Stimulated activated CD4-positive, alpha-beta T cell treated with anti-CD3 and anti-CD28 coated beads, Interleukin-2, amount 100 ng/mL, for 4 hours (primary cell): ENCODE data around the gene SYT1.

Experiments
- DNase-seq: peaks from one replicate; pipeline ENCODE4 v3.0.0-alpha.2; 2020; ENCODE audit warnings: low read depth

Gene SYT1

DNA sequence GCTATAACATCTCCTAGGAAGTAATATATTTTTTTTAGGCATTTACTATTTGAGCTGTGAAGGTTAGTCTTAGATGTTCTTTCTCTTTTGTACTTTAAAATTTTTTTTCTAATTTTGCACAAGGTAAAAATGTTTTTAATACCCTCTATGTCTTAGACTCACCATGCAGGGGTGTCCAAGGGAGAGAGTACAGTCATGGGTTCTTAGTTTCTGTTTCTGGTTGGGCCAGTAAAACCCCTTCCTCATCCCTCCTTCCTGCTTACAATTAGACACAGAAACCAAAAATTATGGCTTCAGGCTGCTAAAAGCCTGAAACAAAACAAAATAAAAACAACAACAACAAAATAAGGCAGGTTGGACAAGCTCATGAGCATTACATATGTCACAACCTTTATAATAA, 193.0 kb downstream of the SYT1 start:
- DNase-seq: no peak

DNA sequence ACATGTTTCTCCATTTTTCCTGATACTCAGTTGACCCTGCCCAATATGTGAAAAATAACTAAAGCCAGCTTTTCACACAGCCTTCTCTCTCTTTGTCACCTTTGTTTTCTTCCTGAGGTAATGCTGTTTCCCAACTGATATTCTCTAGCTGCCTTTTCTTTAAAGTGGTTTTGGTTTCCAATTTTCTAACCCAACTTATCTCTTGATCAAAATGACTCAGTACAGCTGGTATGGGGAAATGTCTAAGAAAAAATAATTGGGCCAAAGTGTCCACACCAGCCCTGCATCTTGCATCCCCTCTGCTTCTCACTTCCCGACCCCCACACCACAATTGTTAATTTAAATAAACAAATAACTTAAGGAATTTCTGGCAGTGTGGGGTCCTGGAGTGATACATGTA, 193.8 kb downstream of the SYT1 start:
- no peak for DNase-seq

DNA sequence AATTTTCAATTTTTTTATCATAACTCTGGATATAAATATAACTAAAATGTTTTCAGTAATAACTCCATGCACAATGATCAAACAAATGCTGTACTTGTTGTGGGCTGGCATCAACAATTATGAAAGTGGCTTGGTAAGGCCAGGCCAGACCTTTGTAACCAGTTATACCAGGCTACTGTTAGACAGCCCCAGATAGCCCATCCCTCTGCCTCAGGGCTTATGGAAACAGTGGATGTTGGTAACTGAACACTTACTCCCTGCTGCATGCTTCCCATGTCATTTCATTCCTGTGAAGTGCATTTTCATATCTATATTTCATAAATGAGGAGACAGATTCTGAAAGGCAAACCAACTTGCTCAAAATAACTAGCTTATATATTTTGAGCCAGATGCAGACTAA, 195.0 kb downstream of the SYT1 start:
- DNase-seq: no peak

DNA sequence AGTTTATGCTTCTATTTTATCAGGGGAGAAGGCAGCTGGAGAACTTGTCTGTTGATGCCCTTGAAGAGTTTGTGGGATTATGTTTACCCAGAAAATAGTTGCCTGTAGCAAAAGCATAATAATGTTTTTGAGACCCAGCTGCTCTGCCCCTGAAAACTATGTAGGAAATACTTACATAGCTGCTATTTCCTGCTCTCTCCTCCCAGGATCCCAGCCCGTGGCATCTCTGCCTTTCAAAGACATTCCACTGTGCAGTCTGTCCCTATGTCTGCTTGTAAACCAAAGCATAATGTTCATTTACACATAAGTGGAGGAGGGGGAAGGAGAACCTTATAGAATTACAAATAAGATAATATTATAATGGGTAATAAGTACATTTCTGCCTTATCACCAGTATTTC, 198.7 kb downstream of the SYT1 start:
- DNase-seq: no peak

DNA sequence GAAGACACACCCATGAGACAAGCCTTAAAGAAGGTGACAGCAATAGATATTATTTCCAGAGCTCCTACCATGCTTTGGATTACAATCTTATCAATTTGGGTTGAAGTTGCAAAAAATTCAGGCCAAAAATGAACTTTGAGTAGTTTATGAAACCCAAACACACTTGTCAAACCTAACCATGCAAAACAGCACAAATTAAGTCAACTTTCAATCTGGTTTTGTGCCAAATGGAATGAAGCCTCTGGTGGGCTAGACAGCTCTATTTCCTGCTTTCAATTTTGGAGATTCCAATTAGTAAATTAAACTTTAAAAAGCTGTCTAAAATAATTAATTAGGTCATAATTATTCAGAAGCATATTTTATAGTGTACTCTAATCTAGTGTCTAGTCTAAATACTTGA, 203.4 kb downstream of the SYT1 start:
- no peak for DNase-seq

DNA sequence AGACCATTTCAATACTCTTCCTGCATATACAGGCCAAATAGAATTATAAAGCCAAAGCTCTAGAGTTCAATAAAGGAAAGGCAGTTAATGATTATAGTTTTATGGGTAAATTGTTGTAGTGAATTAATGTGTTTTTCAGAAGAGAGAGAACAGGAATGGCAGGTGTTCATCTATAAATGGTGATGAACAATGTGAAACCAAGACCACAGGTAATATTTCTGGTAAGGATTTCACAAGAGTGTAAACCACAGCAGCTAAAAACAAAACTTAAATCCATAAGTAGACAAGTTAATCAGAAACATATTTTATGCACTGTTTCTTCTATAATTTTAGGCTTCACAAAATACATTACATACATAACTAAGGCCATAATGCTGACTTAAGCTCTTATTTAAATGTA, 204.4 kb downstream of the SYT1 start:
- DNase-seq: no peak

DNA sequence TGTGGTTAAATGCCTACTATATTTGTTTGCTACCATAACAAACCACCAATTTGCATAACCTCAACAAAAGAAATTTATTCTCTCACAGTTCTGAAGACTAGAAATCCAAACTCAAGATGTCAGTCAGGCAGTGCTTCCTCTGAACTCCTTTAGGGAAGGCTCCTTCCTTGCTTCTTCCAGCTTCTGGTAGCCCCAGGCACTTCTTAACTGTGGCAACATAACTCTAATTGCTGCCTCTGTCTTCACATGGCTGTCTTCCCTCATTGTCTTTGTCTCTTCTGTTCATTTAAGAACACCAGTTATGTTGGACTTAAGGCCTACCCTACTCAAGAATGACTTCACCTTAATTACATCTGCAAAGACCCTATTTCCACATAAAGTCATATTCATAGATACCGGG, 206.9 kb downstream of the SYT1 start:
- no peak for DNase-seq

DNA sequence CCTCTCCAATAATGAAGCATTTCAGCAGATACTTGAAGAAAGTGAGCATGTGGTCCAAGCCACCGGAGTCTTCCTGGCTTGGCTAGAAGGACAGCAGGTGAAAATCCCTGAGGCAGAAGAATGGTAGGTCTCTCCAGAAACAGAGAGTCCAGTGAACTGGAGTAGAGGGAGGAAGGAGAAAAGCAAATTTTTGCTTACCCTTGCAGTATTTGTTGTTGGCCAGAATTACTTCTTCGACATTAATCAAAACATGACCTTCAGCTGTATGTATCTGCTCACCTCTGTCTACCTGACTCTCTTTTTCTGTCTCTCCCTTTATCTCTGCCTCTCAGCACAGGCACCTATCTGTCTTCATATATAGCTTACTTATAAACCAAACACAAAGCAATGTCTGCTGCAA, 208.9 kb downstream of the SYT1 start:
- DNase-seq: no peak

DNA sequence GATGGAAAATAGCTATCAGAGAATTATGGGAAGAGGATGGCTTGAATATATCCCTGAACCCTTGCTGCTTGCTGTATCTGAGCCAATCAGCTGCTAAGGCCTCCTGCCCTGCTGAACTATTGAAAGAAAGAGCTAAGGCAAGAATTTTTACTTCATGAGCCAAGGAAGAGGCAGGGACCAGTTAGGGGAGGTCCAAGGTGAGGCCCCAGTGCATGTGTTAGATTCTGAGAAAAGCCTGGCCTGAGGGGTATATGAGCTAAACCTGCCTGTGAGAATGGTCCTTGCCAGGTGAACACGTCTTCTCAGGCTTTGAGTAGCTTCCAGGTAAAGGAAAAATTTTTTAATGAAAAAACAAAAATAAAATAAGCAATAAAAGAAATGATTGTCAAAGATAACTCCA, 218.0 kb downstream of the SYT1 start:
- no peak for DNase-seq

DNA sequence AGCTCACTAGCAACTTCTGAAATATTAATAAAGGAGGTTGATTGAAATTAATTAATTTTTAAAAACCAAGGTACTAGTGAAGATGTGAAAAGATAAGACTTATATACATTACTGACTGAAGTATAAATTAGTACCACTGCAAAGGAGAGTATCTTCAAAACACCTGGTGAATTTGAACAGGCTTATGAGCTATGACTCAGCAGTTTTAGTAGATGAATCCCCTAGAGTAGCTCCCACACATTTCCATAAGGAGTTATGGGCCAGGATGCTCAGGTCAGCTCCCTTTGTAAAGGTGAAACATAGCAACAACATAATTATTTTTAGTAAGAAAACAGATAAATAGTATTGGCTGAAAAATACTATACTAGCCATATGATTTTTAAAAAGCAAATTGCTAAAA, 218.6 kb downstream of the SYT1 start:
- DNase-seq: no peak

DNA sequence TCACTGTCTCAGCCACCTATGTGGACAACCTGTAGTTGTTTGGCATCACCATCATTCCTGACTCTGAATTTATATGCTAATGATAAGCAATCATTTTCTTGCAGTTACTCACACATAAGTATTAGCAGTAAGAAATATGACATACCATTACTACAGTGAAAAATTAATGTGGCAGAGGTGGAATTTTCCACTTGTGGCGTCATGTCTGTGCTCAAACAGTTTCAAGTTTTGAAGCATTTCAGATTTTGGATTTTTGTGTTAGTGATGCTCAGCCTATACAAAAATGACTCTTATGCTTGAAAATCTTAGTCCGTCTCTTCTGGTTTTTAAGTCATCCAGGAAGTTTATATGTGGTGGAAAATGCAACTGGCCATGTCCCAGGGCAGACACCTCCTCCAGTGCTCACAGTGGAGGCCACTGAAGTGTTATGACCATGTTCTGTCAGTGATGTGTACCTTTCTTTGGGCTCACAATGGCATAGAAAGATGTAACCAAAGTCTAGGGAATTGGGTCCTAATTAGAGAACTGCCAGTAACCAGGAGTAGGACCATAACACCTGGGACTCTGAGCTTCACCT, 220.6 kb downstream of the SYT1 start:
- no peak for DNase-seq

DNA sequence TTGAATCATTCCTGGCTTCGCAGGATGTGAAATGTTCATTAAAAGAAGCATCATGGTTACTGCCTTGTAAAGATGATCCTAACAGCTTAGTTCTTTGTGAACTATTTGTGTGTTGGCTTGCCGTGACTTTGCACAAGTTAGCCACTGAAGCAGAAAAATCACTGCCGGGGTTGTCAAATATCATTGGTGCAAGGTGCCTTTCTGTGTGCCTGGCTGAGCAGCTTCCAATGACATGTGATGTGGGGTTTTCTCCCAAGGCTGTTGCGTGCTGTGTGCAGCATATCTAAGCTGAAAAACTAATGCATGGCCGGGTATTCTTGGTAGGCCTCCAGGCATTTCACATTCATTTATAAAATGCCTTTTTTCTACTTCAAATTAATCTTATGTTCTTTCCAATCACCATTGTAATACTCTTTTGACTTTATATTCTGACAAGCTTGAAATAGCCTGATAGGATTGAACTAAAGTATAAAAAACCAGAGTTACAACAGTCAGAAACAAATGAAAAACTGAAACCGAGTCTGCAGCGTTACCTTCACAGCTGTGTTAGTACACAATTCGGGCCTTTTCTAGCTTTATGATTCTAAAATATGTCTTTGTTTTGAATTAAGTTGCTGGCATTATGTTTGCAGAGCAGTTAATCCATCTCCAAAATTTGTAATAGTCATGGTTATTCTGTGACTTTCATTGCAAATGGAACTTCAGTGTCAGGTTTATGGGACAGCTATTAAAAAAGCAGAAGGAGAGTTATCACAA, 222.1 kb downstream of the SYT1 start:
- DNase-seq: no peak

DNA sequence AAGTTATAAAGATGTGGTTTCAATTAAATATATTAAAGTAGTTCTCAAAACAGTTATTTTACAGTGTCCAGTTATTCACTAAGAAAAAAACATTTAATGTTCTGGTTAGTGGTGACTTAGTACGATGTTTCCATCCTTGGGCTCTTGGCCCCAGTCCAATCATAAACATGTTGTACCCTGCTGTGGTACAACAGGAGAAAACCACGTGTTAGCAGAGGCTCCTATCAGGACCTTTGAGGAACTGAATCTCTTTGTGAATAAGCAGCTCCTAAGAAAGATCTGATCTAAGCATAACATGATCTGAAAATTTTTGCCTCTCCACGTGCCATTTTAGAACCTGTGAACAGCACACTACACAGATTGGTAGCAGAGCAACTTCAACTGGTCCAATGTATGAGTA, 234.0 kb downstream of the SYT1 start:
- DNase-seq: no peak

DNA sequence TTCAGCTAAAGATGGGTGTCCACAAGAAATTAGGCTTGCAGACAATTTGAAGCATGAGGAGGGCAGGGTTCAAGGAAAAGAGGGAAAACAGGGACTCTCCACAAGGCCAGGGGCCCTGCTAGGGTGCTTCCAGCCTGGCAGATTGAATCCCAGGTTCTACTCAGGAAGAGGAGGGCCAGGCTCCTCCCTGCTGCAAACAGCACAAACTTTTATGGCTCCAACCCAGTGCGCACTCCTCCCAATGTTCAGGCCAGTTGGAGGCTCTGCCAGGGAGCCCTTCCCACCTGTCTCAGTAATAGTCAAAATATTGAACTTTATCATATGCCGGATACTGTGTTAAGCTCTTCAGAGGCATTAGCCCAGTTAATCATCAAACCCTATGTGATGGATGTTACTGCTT, 244.4 kb downstream of the SYT1 start:
- no peak for DNase-seq

DNA sequence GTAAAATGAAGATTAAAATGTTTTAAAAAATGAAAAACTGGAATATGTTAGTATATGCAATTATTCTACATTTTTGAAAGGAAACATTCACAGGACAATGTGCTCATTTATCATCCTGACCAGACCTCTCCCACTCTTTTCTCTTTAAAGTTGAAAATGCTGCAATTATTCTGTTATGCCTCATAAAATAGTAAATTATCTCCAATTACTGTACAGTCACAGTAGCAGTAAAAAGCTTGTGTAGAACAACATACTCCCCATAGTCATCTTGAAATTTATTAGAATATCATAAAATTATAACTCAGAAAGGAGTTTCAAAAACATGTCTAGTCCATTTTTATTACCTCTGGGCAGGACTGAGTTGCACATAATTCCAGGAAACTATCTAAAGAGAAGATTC, 250.3 kb downstream of the SYT1 start:
- no peak for DNase-seq

DNA sequence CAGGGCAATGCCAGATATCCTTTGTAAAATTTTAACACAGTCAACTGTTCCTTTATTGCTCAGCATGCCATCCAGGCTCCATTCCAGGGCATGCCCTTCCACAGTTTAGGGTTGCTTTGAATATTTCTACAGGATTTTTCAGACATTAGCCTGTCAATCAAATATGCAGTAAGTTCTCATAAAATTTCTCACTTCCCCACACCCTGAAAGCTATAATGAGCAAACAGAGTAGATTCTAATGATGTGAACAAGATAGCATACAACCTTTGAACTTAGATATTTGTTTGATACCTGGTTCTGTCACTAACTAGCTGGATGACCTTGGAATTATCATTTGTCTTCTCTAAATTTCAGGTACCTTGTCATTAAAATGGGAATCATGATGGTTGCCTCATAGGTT, 251.2 kb downstream of the SYT1 start:
- no peak for DNase-seq

DNA sequence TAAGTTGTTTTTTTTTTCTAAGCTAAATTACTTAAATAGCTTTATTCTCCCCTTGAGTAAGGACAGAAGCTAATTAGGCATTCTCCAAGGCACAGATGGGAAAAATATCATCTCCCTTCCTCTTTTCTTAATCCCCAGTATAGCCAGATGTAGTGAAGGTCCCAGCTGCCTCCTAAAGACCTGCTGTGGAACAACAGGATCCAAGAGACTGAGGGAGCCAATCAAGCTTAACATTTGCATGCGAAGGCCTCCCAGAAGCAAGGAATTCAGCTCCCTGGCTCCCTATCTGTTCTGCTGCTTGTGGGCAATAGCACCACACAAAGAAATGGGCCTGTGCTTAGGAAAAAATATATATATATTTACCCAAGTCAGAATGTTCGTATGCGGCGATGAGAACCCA, 255.2 kb downstream of the SYT1 start:
- no peak for DNase-seq

DNA sequence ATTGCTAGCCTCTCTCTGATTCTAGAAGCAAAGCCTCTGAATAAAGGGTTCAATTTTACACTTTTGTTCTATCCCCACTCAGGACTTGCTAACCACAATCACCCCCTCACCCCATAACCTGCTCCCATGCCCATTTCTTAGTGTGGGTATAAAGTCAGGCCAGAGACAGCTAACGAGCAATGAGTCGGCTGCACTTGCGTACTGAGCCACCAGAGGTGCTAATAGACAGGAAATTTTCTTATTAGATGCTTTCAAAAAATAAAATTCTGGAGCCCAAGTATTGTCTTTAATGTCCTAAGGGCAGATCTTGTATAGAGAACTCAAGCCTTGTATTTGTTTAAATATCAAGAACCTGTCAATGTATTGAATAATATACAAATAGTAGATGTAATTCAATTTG, 256.9 kb downstream of the SYT1 start:
- DNase-seq: no peak

DNA sequence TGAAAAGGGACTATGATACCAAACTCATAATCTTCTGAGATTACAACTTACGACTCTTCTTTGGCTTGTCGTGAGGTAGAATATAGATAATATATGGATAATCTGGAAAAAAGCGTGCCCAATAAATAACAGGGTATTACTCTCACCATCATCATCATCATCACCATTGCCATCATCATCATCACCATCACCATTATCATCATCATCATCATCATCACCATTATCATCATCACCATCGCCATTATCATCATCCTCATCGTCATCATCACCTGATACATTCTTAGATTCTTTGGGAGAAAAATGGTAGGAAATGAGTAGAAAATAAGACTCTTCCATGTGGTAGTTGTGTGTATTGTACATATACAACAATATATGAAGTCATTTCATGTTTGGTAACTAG, 259.8 kb downstream of the SYT1 start:
- DNase-seq: no peak

DNA sequence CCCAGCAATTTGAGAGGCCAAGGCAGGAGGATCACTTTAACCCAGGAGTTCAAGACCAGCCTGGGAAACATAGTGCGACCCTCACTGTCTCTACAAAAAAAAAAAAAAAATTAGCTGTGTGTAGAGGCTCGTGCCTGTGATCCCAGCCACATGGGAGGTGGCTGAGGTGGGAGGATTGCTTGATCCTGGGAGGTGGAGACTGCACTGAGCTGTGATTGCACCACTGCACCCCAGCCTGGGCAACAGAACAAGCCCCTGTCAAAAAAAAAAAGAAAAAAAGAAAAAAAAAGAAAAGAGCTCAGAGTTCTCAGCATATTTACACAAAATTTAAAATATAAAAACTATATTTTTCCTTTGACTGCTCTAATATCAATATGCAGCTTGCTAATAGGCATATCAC, 260.8 kb downstream of the SYT1 start:
- no peak for DNase-seq

DNA sequence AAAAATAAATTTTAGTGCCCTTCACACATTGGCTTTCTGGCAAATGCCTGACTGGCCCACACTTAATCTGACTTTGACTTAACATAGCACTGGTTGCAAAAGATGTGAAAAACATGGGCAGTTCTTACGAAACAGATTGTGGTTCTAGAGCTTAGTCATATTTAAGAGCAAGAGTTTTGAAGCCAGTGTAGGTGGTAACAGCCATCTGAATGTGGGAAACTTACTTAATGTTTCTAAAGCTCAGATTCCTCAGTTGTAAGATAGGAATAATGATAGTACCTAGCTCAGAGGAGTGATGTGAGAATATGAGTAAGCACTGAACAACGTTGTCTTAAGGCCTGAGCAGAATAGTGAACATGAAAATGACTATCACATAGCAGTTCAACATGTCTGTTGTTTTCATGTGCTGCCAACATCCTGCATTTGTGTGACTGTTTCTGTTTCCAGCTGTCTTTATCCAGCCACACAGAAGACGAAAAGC, 262.7 kb downstream of the SYT1 start:
- no peak for DNase-seq

DNA sequence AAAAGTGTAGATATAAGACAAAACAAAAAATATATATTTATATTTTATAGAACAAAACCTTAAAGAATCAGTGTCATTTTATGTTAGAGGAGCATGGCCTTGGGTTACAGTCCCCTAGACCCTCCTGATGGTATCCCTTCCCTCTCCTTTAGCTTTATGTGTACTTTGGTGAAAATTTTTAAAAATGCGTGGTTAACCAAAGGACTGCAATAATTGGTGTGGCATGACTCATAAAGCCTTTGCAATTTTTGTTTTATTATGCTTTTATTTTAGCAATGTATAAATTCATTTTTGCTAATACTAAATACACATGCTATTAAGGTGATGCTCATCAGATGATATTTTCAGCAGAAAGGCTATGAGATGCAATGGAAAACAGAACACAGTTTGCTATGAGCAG, 264.4 kb downstream of the SYT1 start:
- DNase-seq: no peak

DNA sequence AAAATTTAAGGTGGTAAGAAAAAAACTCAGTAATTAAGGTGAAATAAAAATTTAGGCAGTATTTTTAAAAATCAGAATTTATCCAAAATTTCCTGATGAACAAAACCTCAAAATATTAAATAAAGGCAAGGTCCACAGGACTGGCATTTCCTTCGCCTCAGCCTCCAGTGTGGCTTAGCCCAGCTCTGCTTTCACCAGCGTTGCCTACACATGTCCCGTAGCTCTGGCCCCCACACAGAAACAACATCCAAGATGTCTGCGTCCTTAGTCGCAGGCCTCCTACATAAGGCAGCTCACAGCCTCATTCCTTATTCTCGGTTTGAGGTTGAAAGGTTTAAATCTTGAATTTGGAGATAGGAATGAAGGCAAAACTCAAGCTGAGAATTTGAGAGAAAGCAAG, 274.3 kb downstream of the SYT1 start:
- no peak for DNase-seq

DNA sequence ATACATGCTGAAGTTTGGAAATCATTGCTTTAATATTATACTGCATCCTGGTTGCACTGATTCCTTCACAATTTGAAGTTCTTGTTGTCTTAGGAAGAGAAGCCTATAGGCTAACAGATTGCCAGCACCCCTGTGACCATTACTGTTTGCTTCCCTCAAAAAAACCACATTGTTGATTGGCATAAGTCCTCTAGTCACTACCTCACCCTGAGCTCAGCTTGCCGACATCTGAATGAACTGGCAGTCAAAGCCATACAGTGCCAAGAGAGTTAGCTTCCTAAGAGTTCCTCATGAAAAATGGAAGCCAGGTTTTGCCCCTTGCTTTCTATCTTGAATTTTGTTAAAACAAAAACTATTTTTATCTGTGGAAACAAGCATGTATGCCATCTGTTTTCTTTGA, 276.1 kb downstream of the SYT1 start:
- no peak for DNase-seq
